ENCODE results near the gene PLCB1.

- TF ChIP-seq CTCF (conservative IDR thresholded peaks at IDR 0.05; ENCODE audit: low read depth, low read length), result no peak
- TF ChIP-seq EZH2 (IDR thresholded peaks at IDR 0.05; ENCODE audit: low read length, unreplicated experiment), result no peak
Measured at GRCh38 chr20:8652396-8652795, 520.3 kb downstream of the PLCB1 start.

All from PC-3 (cell line).